Thoracic aorta (tissue), 2 donors: ENCODE data around the gene C1orf210. TPM values are rescaled to one million over a fixed set of nuclear protein-coding genes. Genes with fewer than 3 reads are reported as not detected.

ENCODE experiments used
- ATAC-seq: fragments of 150-250 bp; one replicate; pipeline ENCODE4 v1.8.0; 2017; ENCODE audit warnings: low read depth; ENCODE audit not compliant: insufficient number of reproducible peaks, low FRiP score
- DNase-seq: peaks from one replicate; pipeline ENCODE4 v3.0.0-alpha.2; 2020; ENCODE audit warnings: low spot score
- H3K27ac ChIP-seq, 2 donors: fragments of 200-600 bp; sonication (generic); 1 replicate in 1 of 2; 2 replicates in 1 of 2; pipeline ENCODE4 v1.5.1; 2016; ENCODE audit warnings: mild to moderate bottlenecking in 2 of 2, moderate library complexity in 2 of 2
- H3K27me3 ChIP-seq: fragments of 200-600 bp; sonication (generic); replicated peaks from 2 replicates; pipeline ENCODE4 v1.6.0; 2016; ENCODE audit warnings: mild to moderate bottlenecking; ENCODE audit not compliant: insufficient read depth
- H3K36me3 ChIP-seq: fragments of 200-600 bp; sonication (generic); one replicate; pipeline ENCODE4 v1.5.1; 2016
- H3K4me1 ChIP-seq, 2 donors: fragments of 200-600 bp; sonication (generic); 1 replicate in 1 of 2; 2 replicates in 1 of 2; pipeline versions ENCODE4 v1.5.1 to v1.6.0; 2016; ENCODE audit warnings: low read depth in 2 of 2, mild to moderate bottlenecking in 1 of 2; ENCODE audit not compliant: control insufficient read depth in 1 of 2
- H3K4me3 ChIP-seq: fragments of 200-600 bp; sonication (generic); 2 replicates; pipeline ENCODE4 v1.5.1; 2016; ENCODE audit warnings: mild to moderate bottlenecking
- H3K9me3 ChIP-seq: fragments of 200-600 bp; sonication (generic); 2 replicates; pipeline ENCODE4 v1.5.1; 2016
- total RNA-seq, 2 donors: library from RNA; depleted of rRNA; stranded (reverse); fragments of >200 nt; gene quantifications; one replicate each; pipeline versions ENCODE4 v1.1.0 to v1.2.3, GENCODE V29; 2016
- TF ChIP-seq, protein P1 (sequence below): fragments of 200-600 bp; sonication (generic); IDR thresholded peaks from one replicate; pipeline ENCODE4 v1.5.1; 2019; ENCODE audit warnings: antibody characterized with exemption

The C1orf210 gene
- total RNA-seq: not detected

DNA sequence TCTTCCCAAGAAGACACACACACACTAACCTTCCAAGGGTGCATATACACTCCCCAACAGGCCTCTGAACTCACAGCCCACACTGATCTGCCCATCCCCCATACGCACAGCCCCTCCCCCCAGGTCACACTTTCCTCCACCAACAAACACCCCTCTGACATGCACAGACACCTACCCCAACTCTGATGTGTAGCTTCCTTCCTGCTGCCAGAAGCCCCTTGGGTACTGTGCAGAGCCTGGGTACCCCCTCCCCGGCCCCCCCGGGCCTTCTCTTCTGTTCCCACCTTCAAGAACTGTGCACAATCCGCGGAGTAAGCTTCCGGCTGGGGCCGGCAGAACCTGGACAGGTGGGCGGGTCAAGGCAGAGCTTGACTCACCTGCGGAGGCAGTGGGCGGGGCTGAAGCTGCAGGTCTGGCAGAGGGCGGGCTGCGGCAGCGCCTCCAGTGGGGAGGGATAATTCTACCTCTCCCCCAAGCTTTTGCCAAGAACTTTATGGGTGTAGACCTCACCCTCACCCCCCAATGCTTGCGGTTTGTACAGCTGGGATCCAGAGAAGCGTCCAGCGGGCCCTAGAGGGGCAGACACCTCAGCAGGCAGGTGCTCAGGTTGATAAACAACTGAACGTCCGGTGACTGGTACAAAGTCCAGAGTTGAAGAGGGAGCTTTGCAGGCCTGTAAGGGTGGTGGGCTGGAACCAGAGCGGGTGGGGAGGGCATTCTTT lies at the start of gene C1orf210:
Gene C1orf210, minus strand, starts transcription at position 313 of the 722 bp plus-strand sequence. CDS start 2,311 bp downstream, outside the sequence.
- Histone ChIP-seq H3K9me3 (no peaks in the 10 kb centered on the region), H3K36me3 (no peaks in the 10 kb centered on the region), H3K4me1 (no peaks in the 10 kb centered on the region), H3K4me3 (no peak within 1 kb of the TSS), H3K27me3 (no peaks in the 10 kb centered on the region), H3K27ac (no peak within 1 kb of the TSS)
- ATAC-seq (no peak), DNase-seq (no peak)
- TF ChIP-seq, protein P1, sequence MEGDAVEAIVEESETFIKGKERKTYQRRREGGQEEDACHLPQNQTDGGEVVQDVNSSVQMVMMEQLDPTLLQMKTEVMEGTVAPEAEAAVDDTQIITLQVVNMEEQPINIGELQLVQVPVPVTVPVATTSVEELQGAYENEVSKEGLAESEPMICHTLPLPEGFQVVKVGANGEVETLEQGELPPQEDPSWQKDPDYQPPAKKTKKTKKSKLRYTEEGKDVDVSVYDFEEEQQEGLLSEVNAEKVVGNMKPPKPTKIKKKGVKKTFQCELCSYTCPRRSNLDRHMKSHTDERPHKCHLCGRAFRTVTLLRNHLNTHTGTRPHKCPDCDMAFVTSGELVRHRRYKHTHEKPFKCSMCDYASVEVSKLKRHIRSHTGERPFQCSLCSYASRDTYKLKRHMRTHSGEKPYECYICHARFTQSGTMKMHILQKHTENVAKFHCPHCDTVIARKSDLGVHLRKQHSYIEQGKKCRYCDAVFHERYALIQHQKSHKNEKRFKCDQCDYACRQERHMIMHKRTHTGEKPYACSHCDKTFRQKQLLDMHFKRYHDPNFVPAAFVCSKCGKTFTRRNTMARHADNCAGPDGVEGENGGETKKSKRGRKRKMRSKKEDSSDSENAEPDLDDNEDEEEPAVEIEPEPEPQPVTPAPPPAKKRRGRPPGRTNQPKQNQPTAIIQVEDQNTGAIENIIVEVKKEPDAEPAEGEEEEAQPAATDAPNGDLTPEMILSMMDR: no peak

DNA sequence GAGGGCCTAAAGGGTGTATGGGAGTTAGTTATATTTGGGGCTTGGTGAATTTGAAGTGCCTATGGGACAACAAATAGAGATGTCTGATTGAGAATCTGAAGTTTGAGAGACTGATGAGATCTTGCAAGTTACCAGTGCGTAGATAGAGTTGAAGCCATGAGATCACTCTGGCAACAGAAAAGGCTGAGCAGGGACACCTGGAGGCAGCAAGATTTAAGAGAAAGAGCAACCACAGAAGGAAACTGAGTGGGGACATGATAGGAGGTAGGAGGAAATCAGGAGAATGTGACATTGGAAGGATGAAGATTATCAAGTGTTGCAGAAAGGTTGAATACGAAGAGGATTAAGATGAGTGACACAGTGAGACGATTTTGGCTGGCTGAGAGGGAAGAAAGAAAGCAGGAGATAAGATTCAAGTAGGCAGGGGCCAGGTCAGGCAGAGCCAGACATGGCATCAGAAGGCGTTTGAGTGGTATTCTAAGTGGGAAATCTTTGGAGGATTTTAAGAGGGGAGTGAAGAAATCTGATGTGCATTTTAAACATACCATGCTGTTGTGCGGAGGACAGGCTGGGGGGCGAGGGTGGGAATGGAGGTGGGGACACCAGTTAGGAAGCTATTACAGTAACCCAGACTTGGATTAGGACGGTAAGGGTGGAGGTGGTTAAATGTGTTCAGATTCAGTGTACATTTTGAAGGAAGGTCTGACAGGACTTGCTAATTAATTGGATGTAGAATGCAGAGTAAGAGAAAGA lies 49.2 kb upstream of the C1orf210 start:
- H3K4me1 ChIP-seq: peaks cover 0 to 6% of the 10 kb centered on the region in 2 donors
- no peak overlapping the region for H3K27ac ChIP-seq
- ATAC-seq (no peak), DNase-seq (no peak)
- no peaks in the 10 kb centered on the region for H3K9me3 ChIP-seq
- TF ChIP-seq, protein P1: no peak
- no peak overlapping the region for H3K4me3 ChIP-seq
- H3K36me3 ChIP-seq: no peaks in the 10 kb centered on the region
- no peaks in the 10 kb centered on the region for H3K27me3 ChIP-seq

DNA sequence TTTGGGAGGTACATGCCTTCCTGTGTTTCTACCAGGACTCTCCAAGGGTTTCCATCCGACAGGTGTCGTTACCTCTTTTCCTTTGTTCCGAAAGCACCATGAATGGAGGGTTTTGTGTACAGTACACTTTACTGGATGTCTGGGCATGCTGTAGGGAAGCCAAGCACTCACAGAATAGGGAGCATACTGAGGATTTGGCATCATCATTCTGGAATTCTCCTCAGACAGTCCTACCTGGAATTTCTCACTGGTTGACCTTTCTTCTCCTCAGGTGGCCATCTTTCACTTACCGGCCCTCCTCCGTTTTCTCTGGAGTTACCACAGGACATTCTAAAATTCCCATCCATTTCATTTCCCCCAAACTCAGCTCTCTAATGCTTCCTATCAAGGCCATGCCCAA lies 46.3 kb upstream of the C1orf210 start:
- no peak for ATAC-seq

DNA sequence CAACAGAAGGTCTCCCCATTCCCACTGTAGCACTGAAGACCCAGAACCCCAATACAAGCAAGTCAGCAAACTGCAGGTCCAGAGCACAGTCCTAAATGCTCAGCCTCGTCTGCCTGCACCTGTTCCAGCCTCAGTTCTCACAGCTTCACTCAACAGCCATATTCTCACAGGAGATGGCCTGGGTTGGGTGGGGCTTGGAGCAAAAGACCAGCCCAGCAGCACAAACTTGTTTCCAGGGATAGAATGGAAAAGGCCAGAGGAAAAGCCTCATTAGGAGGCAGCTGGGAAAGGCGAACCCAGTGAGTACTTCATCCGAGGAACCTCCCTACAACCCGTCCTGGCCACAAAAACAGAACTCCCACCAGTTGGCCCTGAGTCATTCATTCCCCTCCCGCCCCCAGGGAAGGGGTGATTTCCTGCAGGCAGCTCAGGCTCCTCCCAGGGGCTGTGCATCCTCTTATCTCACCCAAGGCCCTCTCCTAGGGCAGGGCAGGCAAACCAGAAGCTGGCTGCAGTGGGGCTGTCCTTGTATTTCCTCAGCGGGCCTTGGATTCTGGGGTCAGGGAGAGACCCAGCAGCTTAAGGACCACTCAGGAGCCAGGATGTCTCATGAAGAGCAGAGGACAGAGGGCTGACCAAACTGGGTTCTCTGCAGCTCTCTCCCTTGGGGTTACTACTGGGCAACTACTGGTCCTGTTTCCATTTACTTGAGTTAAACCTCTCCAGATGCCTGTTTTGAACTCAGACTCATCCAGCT lies 44.8 kb upstream of the C1orf210 start:
- Histone ChIP-seq H3K9me3 (peaks cover 4% of the 10 kb centered on the region), H3K27ac (no peak overlapping the region), H3K36me3 (no peaks in the 10 kb centered on the region), H3K4me1 (peaks cover 0 to 6% of the 10 kb centered on the region in 2 donors), H3K4me3 (no peak overlapping the region), H3K27me3 (no peaks in the 10 kb centered on the region)
- ATAC-seq (no peak), DNase-seq (peak; percentile 19)
- TF ChIP-seq, protein P1: no peak

More for the DNA sequence above, 46.3 kb upstream of the C1orf210 start:
- DNase-seq: no peak
- Histone ChIP-seq H3K36me3 (no peaks in the 10 kb centered on the region), H3K9me3 (peaks cover 4% of the 10 kb centered on the region), H3K27ac (no peak overlapping the region), H3K4me1 (peaks cover 0 to 6% of the 10 kb centered on the region in 2 donors), H3K27me3 (no peaks in the 10 kb centered on the region), H3K4me3 (no peak overlapping the region)
- TF ChIP-seq, protein P1: no peak
